ENCODE data around the gene CAPS. TPM values are rescaled to one million over a fixed set of nuclear protein-coding genes. Genes with fewer than 3 reads are reported as not detected.

CAPS gene
- total RNA-seq, 1 donor = 18.1 TPM

DNA sequence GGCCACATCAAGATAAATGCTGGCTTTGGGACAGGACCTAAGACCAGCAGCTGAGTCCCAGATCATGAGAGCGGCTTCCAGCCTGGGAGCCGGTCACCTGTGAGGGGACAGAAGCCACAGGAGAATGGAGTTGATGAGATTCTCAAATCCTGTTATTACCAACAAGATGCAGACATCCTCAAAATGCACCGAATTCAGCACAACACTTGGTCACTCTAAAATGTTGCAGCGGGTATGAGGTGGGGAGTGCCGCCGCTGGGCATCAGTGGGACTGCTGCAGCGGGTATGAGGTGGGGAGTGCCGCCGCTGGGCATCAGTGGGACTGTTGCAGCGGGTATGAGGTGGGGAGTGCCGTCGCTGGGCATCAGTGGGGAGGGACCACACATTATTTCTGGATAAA, 42.7 kb downstream of the CAPS start:
- no peak overlapping the region for H3K27ac ChIP-seq (ENCODE audit: low read depth, low read length)
- no peak overlapping the region for H3K4me2 ChIP-seq (ENCODE audit: insufficient read depth, low read length)
- peak; percentile 61 for DNase-seq (ENCODE audit: insufficient read length, low spot score, missing footprints)
- H2AFZ ChIP-seq (ENCODE audit: low read length) = no peak overlapping the region
- H3K9me3 ChIP-seq (ENCODE audit: low read depth, low read length) = no peaks in the 10 kb centered on the region
- H3K79me2 ChIP-seq (ENCODE audit: insufficient read depth, low read length) = peaks cover 82% of the 10 kb centered on the region
- H4K20me1 ChIP-seq (ENCODE audit: insufficient read depth, low read length) = peaks cover 71% of the 10 kb centered on the region
- H3K27me3 ChIP-seq (ENCODE audit: insufficient read depth, low read length) = no peaks in the 10 kb centered on the region
- peaks cover 37% of the 10 kb centered on the region for H3K4me1 ChIP-seq (ENCODE audit: insufficient read depth, low read length)
- no peak for TF ChIP-seq CTCF (IDR thresholded peaks at IDR 0.05; ENCODE audit: extremely low read depth, low read depth, low read length)
- H3K4me3 ChIP-seq (ENCODE audit: insufficient read depth, low read length) = no peak overlapping the region
- H3K36me3 ChIP-seq (ENCODE audit: insufficient read depth, low read length) = peaks cover 5% of the 10 kb centered on the region

- H3K79me2 ChIP-seq (ENCODE audit: insufficient read depth, low read length) = peaks cover 82% of the 10 kb centered on the region
- H2AFZ ChIP-seq (ENCODE audit: low read length) = no peak overlapping the region
- H3K36me3 ChIP-seq (ENCODE audit: insufficient read depth, low read length) = peaks cover 5% of the 10 kb centered on the region
- no peaks in the 10 kb centered on the region for H3K9me3 ChIP-seq (ENCODE audit: low read depth, low read length)
- H3K27ac ChIP-seq (ENCODE audit: low read depth, low read length) = no peak overlapping the region
- peak; percentile 82 for DNase-seq (ENCODE audit: insufficient read length, low spot score, missing footprints)
- no peak overlapping the region for H3K4me3 ChIP-seq (ENCODE audit: insufficient read depth, low read length)
- peaks cover 41% of the 10 kb centered on the region for H3K4me1 ChIP-seq (ENCODE audit: insufficient read depth, low read length)
- H4K20me1 ChIP-seq (ENCODE audit: insufficient read depth, low read length) = peaks cover 73% of the 10 kb centered on the region
- no peak for TF ChIP-seq CTCF (IDR thresholded peaks at IDR 0.05; ENCODE audit: extremely low read depth, low read depth, low read length)
- no peaks in the 10 kb centered on the region for H3K27me3 ChIP-seq (ENCODE audit: insufficient read depth, low read length)
- H3K4me2 ChIP-seq (ENCODE audit: insufficient read depth, low read length) = no peak overlapping the region
These were observed 43.1 kb downstream of the CAPS start for GRCh38 chr19:5957170-5957569.

DNA sequence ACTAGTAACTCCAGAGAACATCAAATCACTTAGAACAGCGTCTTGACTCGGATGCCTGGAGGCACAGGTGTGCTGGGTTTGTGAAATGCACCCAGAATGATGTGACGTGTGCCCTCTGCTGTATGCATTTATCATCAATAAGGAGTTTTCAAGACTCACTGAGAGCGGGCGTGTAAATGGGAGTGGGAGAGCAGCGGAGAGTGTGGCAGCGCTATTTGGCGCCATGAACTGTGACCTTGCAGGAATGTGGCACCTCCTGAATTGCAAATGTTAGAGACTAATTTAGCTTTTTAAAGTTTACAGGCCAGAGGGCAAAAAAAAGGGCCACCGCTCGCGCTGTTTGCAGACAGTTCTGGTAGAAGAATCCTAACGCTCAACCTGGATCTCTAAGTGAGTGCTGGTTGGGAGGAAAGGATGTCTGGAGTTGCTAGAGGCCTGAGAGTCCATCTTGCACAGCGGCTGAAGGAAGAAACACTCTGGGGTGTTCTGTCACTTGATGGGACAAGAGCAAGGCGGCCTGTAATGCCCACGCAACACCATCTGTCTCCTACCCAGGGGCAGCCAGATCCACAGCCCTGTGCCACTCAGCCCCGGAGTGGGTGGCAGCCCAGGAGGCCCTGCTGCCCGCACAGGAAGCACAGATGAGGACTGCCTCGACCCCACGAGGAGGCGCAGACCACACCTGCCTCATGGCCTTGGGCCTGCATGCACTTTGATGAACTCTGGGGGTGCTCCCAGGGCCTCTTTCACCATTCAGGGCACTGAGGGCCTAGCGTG, 44.2 kb downstream of the CAPS start:
- no peak overlapping the region for H3K4me2 ChIP-seq (ENCODE audit: insufficient read depth, low read length)
- H3K27ac ChIP-seq (ENCODE audit: low read depth, low read length) = no peak overlapping the region
- H3K4me3 ChIP-seq (ENCODE audit: insufficient read depth, low read length) = no peak overlapping the region
- no peaks in the 10 kb centered on the region for H3K27me3 ChIP-seq (ENCODE audit: insufficient read depth, low read length)
- DNase-seq (ENCODE audit: insufficient read length, low spot score, missing footprints) = peak; percentile 76
- peaks cover 5% of the 10 kb centered on the region for H3K36me3 ChIP-seq (ENCODE audit: insufficient read depth, low read length)
- H4K20me1 ChIP-seq (ENCODE audit: insufficient read depth, low read length) = peaks cover 78% of the 10 kb centered on the region
- TF ChIP-seq CTCF (IDR thresholded peaks at IDR 0.05; ENCODE audit: extremely low read depth, low read depth, low read length) = no peak
- H3K9me3 ChIP-seq (ENCODE audit: low read depth, low read length) = no peaks in the 10 kb centered on the region
- peaks cover 38% of the 10 kb centered on the region for H3K4me1 ChIP-seq (ENCODE audit: insufficient read depth, low read length)
- H3K79me2 ChIP-seq (ENCODE audit: insufficient read depth, low read length) = peaks cover 82% of the 10 kb centered on the region
- no peak overlapping the region for H2AFZ ChIP-seq (ENCODE audit: low read length)

DNA sequence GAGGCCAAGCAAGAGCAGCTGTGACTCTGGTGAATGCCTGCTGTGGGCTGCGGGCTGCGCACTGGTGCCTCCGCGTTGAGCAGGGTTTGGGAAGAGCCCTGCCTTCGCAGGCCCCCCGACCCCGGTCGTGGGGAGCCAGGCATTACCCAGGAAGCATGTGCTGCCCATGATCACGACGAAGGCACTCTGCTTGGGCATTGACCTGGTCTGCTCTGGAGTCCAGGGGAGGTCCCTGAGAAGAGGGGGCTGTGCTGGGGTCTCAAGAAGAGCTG, 44.7 kb downstream of the CAPS start:
- Histone ChIP-seq H3K36me3 (ENCODE audit: insufficient read depth, low read length) (peaks cover 5% of the 10 kb centered on the region), H3K9me3 (ENCODE audit: low read depth, low read length) (no peaks in the 10 kb centered on the region), H3K27me3 (ENCODE audit: insufficient read depth, low read length) (no peaks in the 10 kb centered on the region), H3K79me2 (ENCODE audit: insufficient read depth, low read length) (peaks cover 86% of the 10 kb centered on the region), H3K27ac (ENCODE audit: low read depth, low read length) (no peak overlapping the region), H3K4me1 (ENCODE audit: insufficient read depth, low read length) (peaks cover 33% of the 10 kb centered on the region), H2AFZ (ENCODE audit: low read length) (no peak overlapping the region), H3K4me3 (ENCODE audit: insufficient read depth, low read length) (no peak overlapping the region), H3K4me2 (ENCODE audit: insufficient read depth, low read length) (no peak overlapping the region), H4K20me1 (ENCODE audit: insufficient read depth, low read length) (peaks cover 83% of the 10 kb centered on the region)
- DNase-seq (ENCODE audit: insufficient read length, low spot score, missing footprints) = peak; percentile 47
- no peak for TF ChIP-seq CTCF (IDR thresholded peaks at IDR 0.05; ENCODE audit: extremely low read depth, low read depth, low read length)
